Measurements from ENCODE around the gene NMNAT3.

- TF ChIP-seq CTCF (conservative IDR thresholded peaks at IDR 0.05; ENCODE audit: low read length) (no peak), EZH2phosphoT487 (IDR thresholded peaks at IDR 0.05; ENCODE audit: borderline replicate concordance) (no peak)
Observed at GRCh38 chr3:139705631-139706030, 27.9 kb upstream of the NMNAT3 start.

All from Loucy (cell line).